HG03469 (cell line): ENCODE results near the gene PLCE1.

Experiments
- ATAC-seq: cut with Tn5 transposase; IDR thresholded peaks from one replicate; pipeline ENCODE4 v1.9.1; 2021; ENCODE audit warnings: mild to moderate bottlenecking, moderate library complexity, moderate number of reproducible peaks; ENCODE audit not compliant: unreplicated experiment

The PLCE1 gene

GRCh38 chr10:93993414-93993781, 333 bp upstream of the PLCE1 start:
- ATAC-seq: no peak

- ATAC-seq: no peak
Measured at GRCh38 chr10:93994438-93994801, 689 bp downstream of the PLCE1 start.

GRCh38 chr10:93995182-93995581, 1.5 kb downstream of the PLCE1 start:
- ATAC-seq: no peak

- no peak for ATAC-seq
Measured at GRCh38 chr10:93995598-93996271, 2.0 kb downstream of the PLCE1 start.

GRCh38 chr10:93996551-93996950, 2.8 kb downstream of the PLCE1 start:
- ATAC-seq: no peak

- ATAC-seq: no peak
Measured at GRCh38 chr10:93997546-93997945, 3.8 kb downstream of the PLCE1 start.

GRCh38 chr10:93999401-93999851, 5.7 kb downstream of the PLCE1 start:
- ATAC-seq: no peak

- ATAC-seq: no peak
Measured at GRCh38 chr10:94000638-94001415, 7.1 kb downstream of the PLCE1 start.

- ATAC-seq: no peak
Measured at GRCh38 chr10:94001416-94001810, 7.7 kb downstream of the PLCE1 start.

- no peak for ATAC-seq
Measured at GRCh38 chr10:94002156-94002555, 8.4 kb downstream of the PLCE1 start.

GRCh38 chr10:94003488-94003887, 9.8 kb downstream of the PLCE1 start:
- ATAC-seq: no peak

GRCh38 chr10:94005050-94005449, 11.3 kb downstream of the PLCE1 start:
- ATAC-seq: no peak

- ATAC-seq: no peak
Measured at GRCh38 chr10:94006591-94007550, 13.1 kb downstream of the PLCE1 start.

GRCh38 chr10:94008526-94008925, 14.8 kb downstream of the PLCE1 start:
- ATAC-seq: no peak

- no peak for ATAC-seq
Measured at GRCh38 chr10:94010116-94010515, 16.4 kb downstream of the PLCE1 start.

GRCh38 chr10:94010886-94011285, 17.2 kb downstream of the PLCE1 start:
- no peak for ATAC-seq

- no peak for ATAC-seq
Measured at GRCh38 chr10:94011296-94011695, 17.6 kb downstream of the PLCE1 start.

- no peak for ATAC-seq
Measured at GRCh38 chr10:94012834-94013233, 19.1 kb downstream of the PLCE1 start.

GRCh38 chr10:94013331-94013760, 19.6 kb downstream of the PLCE1 start:
- no peak for ATAC-seq

GRCh38 chr10:94014304-94014703, 20.6 kb downstream of the PLCE1 start:
- ATAC-seq: no peak
